Ectodermal cell (in vitro differentiated cells): ENCODE results near the gene LARGE1.
A peak's percentile ranks its signal among the peaks of the same experiment; 100 is the strongest.

Experiments used
- H3K27ac ChIP-seq: 2 replicates; pipeline ENCODE4 v1.7.0; 2013; ENCODE audit warnings: mild to moderate bottlenecking, low read depth, low read length; ENCODE audit not compliant: insufficient read depth, poor library complexity, severe bottlenecking
- H3K27me3 ChIP-seq: 2 replicates; pipeline ENCODE4 v1.7.0; 2013; ENCODE audit warnings: mild to moderate bottlenecking, low read length; ENCODE audit not compliant: insufficient read depth, control insufficient read depth, poor library complexity, severe bottlenecking
- H3K36me3 ChIP-seq: one replicate; pipeline ENCODE4 v1.7.0; 2013; ENCODE audit warnings: low read length; ENCODE audit not compliant: control insufficient read depth, insufficient read depth
- H3K4me1 ChIP-seq: one replicate; pipeline ENCODE4 v1.7.0; 2013; ENCODE audit warnings: low read length; ENCODE audit not compliant: control insufficient read depth, insufficient read depth
- H3K4me3 ChIP-seq: 2 replicates; pipeline ENCODE4 v1.7.0; 2013; ENCODE audit warnings: low read depth, low read length, control low read depth; ENCODE audit not compliant: insufficient read depth
- H3K9me3 ChIP-seq: 2 replicates; pipeline ENCODE4 v1.7.0; 2013; ENCODE audit warnings: mild to moderate bottlenecking, low read length, moderate library complexity; ENCODE audit not compliant: control insufficient read depth
- WGBS, 2 experiments: methylation state at CpG; one replicate each; pipeline ENCODE4 v1.1.7; 2013; ENCODE audit warnings: missing lambda C conversion rate in 2 of 2; 5-methylcytosine and 5-hydroxymethylcytosine counted together

LARGE1 gene

DNA sequence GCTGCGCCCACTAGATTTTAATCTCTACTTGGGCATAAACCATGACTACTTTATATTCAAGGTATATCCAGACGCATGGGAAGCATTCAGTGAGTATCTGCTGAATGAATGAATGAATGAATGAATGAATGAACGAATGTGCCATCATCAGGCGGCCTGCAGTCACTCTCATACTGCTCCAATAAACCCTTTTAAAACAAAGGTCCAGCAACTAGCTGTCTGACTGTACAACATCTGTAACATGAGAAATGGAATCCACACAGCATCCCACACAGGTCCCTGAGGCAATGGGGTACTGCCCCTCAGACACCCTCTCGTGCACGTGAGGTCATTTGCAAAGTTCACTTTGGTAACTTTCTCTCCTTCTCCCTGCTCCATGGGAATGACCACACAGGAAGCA is 147.5 kb downstream of the LARGE1 start:
- no peaks in the 10 kb centered on the region for H3K4me1 ChIP-seq
- H3K4me3 ChIP-seq: no peak overlapping the region
- 97% methylated on average over 4 to 6 of the region's 6 CpGs for WGBS, 2 experiments
- no peaks in the 10 kb centered on the region for H3K9me3 ChIP-seq
- no peaks in the 10 kb centered on the region for H3K36me3 ChIP-seq
- no peak overlapping the region for H3K27ac ChIP-seq
- no peaks in the 10 kb centered on the region for H3K27me3 ChIP-seq

DNA sequence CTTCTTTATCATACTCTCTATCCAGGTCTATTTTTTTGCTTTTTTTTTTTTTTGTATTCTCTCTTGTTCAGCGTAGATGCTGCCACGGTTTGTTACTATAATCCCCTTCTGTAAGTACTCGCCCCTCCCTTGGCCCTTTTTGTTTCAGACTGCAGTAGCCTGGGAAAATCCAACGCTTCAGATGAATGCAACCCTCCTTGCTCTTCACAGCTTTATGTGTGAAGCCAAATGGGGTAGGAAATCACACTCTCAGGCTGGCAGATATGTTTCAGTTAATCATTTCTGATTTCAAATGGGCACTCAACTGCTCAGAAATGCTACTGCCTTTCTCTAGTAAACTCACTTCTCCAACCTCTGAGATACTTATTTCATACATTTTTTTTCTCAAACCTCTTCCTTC is 149.1 kb downstream of the LARGE1 start:
- Histone ChIP-seq H3K27ac (no peak overlapping the region), H3K4me3 (no peak overlapping the region), H3K4me1 (no peaks in the 10 kb centered on the region), H3K36me3 (no peaks in the 10 kb centered on the region), H3K27me3 (no peaks in the 10 kb centered on the region), H3K9me3 (no peaks in the 10 kb centered on the region)
- WGBS, 2 experiments: 54 to 72% methylated on average over 4 of the region's 4 CpGs

DNA sequence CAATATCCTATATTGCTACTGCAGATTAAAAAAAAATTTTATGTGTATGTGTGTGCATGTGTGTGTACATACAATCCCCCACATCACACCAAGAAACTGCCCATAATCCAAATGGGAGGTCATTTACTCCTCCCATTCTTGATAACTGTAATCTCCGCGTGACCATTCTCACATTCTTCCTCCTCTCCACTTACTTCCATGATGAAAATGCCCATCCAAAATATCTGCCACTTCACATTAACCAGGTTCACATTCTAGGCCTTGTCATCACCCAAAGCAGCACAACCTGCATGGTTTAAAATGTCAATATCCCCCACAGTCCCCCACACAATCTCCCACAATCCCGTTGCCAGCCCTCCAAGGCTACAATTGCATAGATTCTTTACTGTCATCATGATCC is 149.6 kb downstream of the LARGE1 start:
- WGBS, 2 experiments: 91 to 95% methylated on average over 3 of the region's 3 CpGs
- H3K36me3 ChIP-seq: no peaks in the 10 kb centered on the region
- no peaks in the 10 kb centered on the region for H3K27me3 ChIP-seq
- no peak overlapping the region for H3K27ac ChIP-seq
- H3K4me3 ChIP-seq: no peak overlapping the region
- H3K9me3 ChIP-seq: no peaks in the 10 kb centered on the region
- H3K4me1 ChIP-seq: no peaks in the 10 kb centered on the region

DNA sequence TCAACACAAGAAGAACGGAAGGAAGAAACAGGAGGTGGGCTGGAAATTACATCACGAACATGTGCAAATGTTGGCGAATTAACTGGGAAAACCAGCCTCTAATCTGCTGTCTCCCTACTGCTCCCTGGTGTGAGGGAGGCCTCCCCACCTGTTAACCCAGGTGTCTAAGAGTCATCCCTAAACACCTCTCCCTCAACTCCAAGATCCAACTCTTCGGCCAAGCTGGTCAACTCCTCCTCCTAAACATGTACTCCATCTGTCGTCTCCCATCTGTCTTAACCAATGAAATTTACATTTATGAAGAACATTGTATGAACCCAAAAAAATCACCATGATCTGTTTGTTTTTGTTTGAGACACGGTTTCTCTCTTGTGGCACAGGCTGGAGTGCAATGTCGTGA is 154.2 kb downstream of the LARGE1 start:
- H3K9me3 ChIP-seq: no peaks in the 10 kb centered on the region
- H3K27ac ChIP-seq: no peak overlapping the region
- H3K27me3 ChIP-seq: no peaks in the 10 kb centered on the region
- no peaks in the 10 kb centered on the region for H3K36me3 ChIP-seq
- 93 to 95% methylated on average over 7 of the region's 7 CpGs for WGBS, 2 experiments
- H3K4me3 ChIP-seq: no peak overlapping the region
- H3K4me1 ChIP-seq: no peaks in the 10 kb centered on the region

DNA sequence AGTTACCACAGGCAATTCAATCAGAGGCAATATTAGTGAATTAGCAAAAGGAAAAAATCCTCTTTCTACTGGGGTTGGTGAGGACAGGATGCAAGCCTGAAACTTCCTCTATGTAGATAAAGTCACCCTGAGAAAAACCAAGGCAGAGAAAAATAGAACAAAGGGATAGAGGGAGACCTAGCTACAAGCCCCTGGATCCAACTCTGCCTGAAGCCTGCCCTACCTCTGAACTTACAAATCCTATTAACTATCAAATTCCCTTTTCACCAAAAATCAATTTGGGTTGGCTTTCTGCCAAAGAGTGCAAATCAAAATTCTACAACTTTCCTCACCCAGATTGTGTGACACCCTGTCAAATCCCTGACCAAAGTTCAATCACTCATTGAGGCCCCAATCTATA is 161.3 kb downstream of the LARGE1 start:
- peaks cover 29% of the 10 kb centered on the region for H3K4me1 ChIP-seq
- peaks cover 3% of the 10 kb centered on the region for H3K36me3 ChIP-seq
- no peaks in the 10 kb centered on the region for H3K9me3 ChIP-seq
- no peak overlapping the region for H3K4me3 ChIP-seq
- no peak overlapping the region for H3K27ac ChIP-seq
- no peaks in the 10 kb centered on the region for H3K27me3 ChIP-seq

DNA sequence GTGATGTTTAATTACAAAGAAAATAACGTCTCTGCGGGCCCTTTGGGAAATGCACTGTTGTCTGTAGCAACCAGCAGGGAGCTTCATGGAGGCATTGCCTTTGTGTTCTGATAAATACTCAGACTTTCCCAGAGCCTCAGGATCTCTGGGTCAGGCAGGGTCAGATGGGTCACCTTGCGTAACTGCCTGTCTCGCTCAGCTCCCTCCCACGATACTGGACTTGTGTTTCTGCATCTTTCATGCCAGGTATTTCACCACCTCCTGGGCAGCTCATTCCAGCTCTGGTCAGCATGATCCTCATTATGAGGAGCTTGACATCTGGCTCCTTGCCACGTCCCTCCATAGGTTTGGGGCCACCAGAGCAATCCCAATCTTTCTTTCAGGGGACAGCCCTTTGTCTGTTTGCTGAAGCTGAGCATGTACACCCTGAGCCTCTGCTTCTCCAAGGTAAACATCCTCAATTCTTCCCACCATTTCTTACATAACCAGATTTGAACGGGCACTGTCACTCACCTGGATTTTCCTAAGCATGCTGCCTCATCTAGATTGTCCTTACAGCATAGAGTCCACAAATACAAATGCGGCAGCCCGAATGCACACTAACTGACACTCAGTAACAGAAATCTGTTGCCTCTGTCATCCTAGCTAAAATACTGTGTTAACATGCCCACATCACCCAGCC is 162.3 kb downstream of the LARGE1 start:
- Histone ChIP-seq H3K27ac (peak overlapping the region; percentile 47), H3K4me1 (peaks cover 29% of the 10 kb centered on the region), H3K9me3 (no peaks in the 10 kb centered on the region), H3K36me3 (peaks cover 8% of the 10 kb centered on the region), H3K4me3 (no peak overlapping the region), H3K27me3 (no peaks in the 10 kb centered on the region)
- WGBS, 2 experiments: 45 to 49% methylated on average over 9 of the region's 9 CpGs

DNA sequence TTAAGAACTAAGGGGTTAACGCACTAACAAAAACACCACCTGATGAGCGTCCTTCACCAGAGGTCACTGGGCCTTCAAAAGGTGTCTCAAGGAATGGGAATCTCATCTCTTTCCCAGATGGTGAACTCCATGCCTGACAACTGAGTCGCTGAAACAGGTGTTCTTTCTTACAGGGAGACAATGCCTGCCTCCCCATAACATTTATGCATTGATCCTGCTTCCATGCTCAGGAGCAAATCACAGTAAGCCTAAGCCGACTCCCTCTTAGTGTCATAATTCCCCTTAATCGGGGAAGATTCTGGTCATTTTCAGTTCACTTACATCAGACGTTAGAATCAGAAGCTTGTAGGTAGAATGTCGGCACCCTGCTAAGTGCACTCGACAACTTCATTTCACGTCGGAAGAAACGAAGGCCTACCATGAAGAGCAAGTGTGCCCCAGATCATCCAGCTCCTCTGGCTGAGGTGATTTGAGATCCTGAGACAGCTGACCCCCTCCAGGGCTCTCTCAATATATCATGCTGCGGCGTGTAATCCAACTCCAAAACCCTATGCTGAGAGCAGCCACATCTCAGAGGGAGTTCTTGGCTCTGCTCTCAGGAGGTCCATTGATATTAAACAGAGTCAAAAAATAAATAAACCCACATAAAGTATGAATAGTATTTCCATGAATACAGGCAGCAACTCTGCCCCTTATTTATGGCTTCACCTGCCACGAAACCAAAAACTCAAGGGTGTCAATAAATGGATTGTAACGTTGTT is 163.1 kb downstream of the LARGE1 start:
- H3K9me3 ChIP-seq: no peaks in the 10 kb centered on the region
- H3K4me3 ChIP-seq: no peak overlapping the region
- no peaks in the 10 kb centered on the region for H3K27me3 ChIP-seq
- peaks cover 29% of the 10 kb centered on the region for H3K4me1 ChIP-seq
- peaks cover 8% of the 10 kb centered on the region for H3K36me3 ChIP-seq
- peak overlapping the region; percentile 47 for H3K27ac ChIP-seq
- WGBS, 2 experiments: 44 to 45% methylated on average over 15 of the region's 15 CpGs

DNA sequence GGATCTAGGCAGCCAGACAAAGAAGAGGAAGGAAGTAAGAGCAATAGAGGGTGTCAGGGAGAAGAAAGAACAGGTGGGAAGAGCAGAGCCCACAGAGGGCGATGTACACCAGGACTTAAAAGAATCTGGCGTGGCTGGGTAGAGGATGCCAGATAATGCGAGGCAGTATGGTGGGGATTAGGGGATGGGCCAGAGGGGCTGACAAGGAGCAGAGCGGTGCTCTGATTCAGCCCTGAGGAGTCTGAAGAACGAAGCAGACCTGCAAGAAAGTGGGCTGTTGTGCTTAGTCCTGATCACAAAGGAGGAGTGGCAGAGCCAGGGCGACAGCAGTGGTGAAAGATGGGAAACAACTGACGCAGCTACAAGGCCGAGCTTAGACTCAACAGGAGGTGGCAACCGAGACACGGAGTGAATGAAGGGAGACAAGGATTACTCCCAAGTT is 163.7 kb downstream of the LARGE1 start:
- H3K36me3 ChIP-seq: peaks cover 8% of the 10 kb centered on the region
- H3K27me3 ChIP-seq: no peaks in the 10 kb centered on the region
- peak overlapping the region; percentile 47 for H3K27ac ChIP-seq
- no peaks in the 10 kb centered on the region for H3K9me3 ChIP-seq
- no peak overlapping the region for H3K4me3 ChIP-seq
- WGBS, 2 experiments: 40% methylated on average over 10 of the region's 10 CpGs
- peaks cover 29% of the 10 kb centered on the region for H3K4me1 ChIP-seq

DNA sequence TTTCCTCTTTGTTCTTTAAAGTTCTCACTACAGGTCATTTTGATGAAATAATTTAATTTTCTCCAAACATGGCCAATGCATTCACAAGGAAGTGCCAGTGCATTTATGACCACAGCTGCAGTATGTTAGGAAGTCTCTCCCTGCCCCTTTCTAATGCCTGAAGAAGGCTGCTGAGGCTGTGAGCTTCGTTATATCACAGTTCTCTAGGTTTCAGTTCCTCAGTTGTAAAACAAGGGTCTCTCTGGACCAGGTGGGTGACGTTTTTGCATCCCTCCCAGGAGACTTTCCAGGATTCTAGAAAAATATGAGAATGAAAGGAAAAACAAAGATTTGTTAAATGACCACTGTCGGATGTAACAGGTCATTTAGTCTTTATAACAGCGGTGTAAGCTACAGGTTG is 171.6 kb downstream of the LARGE1 start:
- H3K4me3 ChIP-seq: no peak overlapping the region
- no peaks in the 10 kb centered on the region for H3K9me3 ChIP-seq
- peaks cover 4% of the 10 kb centered on the region for H3K36me3 ChIP-seq
- no peak overlapping the region for H3K27ac ChIP-seq
- H3K4me1 ChIP-seq: no peaks in the 10 kb centered on the region
- WGBS, 2 experiments: 94 to 95% methylated on average over 4 of the region's 4 CpGs
- H3K27me3 ChIP-seq: no peaks in the 10 kb centered on the region

DNA sequence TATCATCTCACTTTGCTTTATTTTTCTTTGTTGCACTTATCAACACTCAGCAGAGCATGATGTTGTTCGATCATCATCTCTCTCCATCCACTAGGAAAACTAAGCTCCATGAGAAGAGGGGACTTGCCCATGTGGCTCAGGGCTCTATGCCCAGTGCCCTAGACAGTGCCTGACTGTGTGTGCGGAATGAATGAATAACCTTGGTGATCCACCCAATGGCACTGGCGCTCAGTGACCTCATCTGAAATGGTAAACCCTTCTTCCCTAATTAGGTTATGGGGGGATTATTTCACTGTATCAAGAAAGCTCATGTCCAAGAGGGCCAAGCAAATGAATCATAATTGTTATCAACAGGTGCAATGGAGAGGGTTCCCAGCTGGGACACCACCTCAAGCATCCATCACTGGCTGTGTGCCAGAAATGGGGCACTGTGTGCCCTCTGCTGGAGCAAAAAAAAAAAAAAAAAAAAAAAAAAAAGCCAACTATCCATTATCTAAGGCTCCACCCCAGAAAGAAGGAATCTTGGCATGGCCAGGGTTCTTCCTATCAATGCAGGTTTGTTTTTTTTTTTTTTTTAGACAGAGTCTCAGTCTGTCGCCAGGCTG is 172.6 kb downstream of the LARGE1 start:
- H3K27ac ChIP-seq: no peak overlapping the region
- H3K27me3 ChIP-seq: no peaks in the 10 kb centered on the region
- WGBS, 2 experiments: 94 to 98% methylated on average over 4 of the region's 4 CpGs
- no peaks in the 10 kb centered on the region for H3K4me1 ChIP-seq
- H3K9me3 ChIP-seq: no peaks in the 10 kb centered on the region
- H3K36me3 ChIP-seq: no peaks in the 10 kb centered on the region
- no peak overlapping the region for H3K4me3 ChIP-seq
